Sigmoid colon (tissue), 7 donors: ENCODE measurements around the gene SFXN5. TPM values are rescaled to one million over a fixed set of nuclear protein-coding genes. Genes with fewer than 3 reads are reported as not detected.

Experiments
- DNase-seq: peaks from one replicate; pipeline ENCODE4 v3.0.0-alpha.2; 2019
- H3K27ac ChIP-seq, 4 donors: fragments of 200-600 bp; sonication (generic); one replicate each; pipeline ENCODE4 v1.5.1; 2016 to 2019; ENCODE audit warnings: mild to moderate bottlenecking in 1 of 4
- H3K27me3 ChIP-seq, 3 donors: fragments of 200-600 bp; sonication (generic); one replicate each; pipeline ENCODE4 v1.5.1; 2019; ENCODE audit warnings: mild to moderate bottlenecking in 1 of 3
- H3K36me3 ChIP-seq, 4 donors: fragments of 200-600 bp; sonication (generic); one replicate each; pipeline ENCODE4 v1.5.1; 2016 to 2019
- H3K4me1 ChIP-seq, 4 donors: fragments of 200-600 bp; sonication (generic); one replicate each; pipeline ENCODE4 v1.5.1; 2017 to 2019
- H3K4me3 ChIP-seq, 4 donors: fragments of 200-600 bp; sonication (generic); one replicate each; pipeline ENCODE4 v1.5.1; 2017 to 2019; ENCODE audit warnings: mild to moderate bottlenecking in 2 of 4, moderate library complexity in 1 of 4
- H3K9me3 ChIP-seq, 4 donors: fragments of 200-600 bp in 3 of 4; sonication (generic) in 3 of 4; one replicate each; pipeline versions ENCODE4 v1.5.1 to v1.6.1; 2013 to 2019
- EP300 ChIP-seq, 4 donors: sonication (generic); formaldehyde crosslinking; IDR thresholded peaks; one replicate each; pipeline ENCODE4 v1.6.1; 2017; ENCODE audit warnings: antibody characterized with exemption in 4 of 4
- POLR2A ChIP-seq, 2 donors: fragments of 450-650 bp; IDR thresholded peaks; one replicate each; pipeline ENCODE4 v1.6.1; 2016; ENCODE audit warnings: antibody characterized with exemption in 2 of 2, mild to moderate bottlenecking in 2 of 2, moderate library complexity in 2 of 2
- POLR2AphosphoS5 ChIP-seq, 4 donors: sonication (generic); formaldehyde crosslinking; IDR thresholded peaks; one replicate each; pipeline ENCODE4 v1.6.1; 2017; ENCODE audit warnings: antibody characterized with exemption in 4 of 4
- WGBS, 2 donors: extraction: QIAGEN DNeasy Blood & Tissue Kit; methylation state at CpG; one replicate each; pipeline ENCODE4 v1.1.7; 2013; 5-methylcytosine and 5-hydroxymethylcytosine counted together
- intact Hi-C: fragments of 100-400 bp; cut with DNase I; formaldehyde crosslinking; loops from one replicate; pipeline ENCODE4 v1.15.1; 2023
- polyA plus RNA-seq, 3 donors: library from polyadenylated mRNA; stranded (reverse); fragments of 200-250 nt; gene quantifications; one replicate each; pipeline ENCODE4 v1.2.3, GENCODE V29; 2013
- total RNA-seq, 4 donors: library from RNA; depleted of rRNA; stranded (reverse); fragments of >200 nt; gene quantifications; one replicate each; pipeline ENCODE4 v1.1.0, GENCODE V29; 2016
- TF ChIP-seq, protein P1 (sequence below), 4 experiments: fragments of 450-650 bp in 3 of 4; fragments of 200-600 bp in 1 of 4; IDR thresholded peaks; one replicate each; pipeline ENCODE4 v1.5.1; 2016 to 2019; ENCODE audit warnings: antibody characterized with exemption in 4 of 4, mild to moderate bottlenecking in 3 of 4, moderate library complexity in 2 of 4
- donor health status: healthy with polysubstance abuse.
- donor health status: Bipolar disorder and iron deficiency.
- donor health status: healthy.

The SFXN5 gene
- total and polyA plus RNA-seq, 7 donors, result 5.4 to 27.1 (median 11.1) TPM

- intact Hi-C loops, result no loop called here
- TF ChIP-seq, protein P1, sequence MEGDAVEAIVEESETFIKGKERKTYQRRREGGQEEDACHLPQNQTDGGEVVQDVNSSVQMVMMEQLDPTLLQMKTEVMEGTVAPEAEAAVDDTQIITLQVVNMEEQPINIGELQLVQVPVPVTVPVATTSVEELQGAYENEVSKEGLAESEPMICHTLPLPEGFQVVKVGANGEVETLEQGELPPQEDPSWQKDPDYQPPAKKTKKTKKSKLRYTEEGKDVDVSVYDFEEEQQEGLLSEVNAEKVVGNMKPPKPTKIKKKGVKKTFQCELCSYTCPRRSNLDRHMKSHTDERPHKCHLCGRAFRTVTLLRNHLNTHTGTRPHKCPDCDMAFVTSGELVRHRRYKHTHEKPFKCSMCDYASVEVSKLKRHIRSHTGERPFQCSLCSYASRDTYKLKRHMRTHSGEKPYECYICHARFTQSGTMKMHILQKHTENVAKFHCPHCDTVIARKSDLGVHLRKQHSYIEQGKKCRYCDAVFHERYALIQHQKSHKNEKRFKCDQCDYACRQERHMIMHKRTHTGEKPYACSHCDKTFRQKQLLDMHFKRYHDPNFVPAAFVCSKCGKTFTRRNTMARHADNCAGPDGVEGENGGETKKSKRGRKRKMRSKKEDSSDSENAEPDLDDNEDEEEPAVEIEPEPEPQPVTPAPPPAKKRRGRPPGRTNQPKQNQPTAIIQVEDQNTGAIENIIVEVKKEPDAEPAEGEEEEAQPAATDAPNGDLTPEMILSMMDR (IDR thresholded peaks at IDR 0.05), result no peak
- TF ChIP-seq POLR2A (IDR thresholded peaks at IDR 0.05) (no peak), POLR2AphosphoS5 (IDR thresholded peaks at IDR 0.05) (no peak), EP300 (IDR thresholded peaks at IDR 0.05) (no peak)
- DNase-seq, result peak; percentile 55
- H3K27me3 ChIP-seq, result peaks cover 73 to 100% (median 99%) of the 10 kb centered on the region in 3 donors
- peak overlapping the region in 3 of 4 donors; percentile 28 to 44 (median 41) for H3K4me3 ChIP-seq
- H3K36me3 ChIP-seq, result no peaks in the 10 kb centered on the region
- peaks cover 3 to 58% (median 51%) of the 10 kb centered on the region in 4 donors for H3K4me1 ChIP-seq
- H3K9me3 ChIP-seq, result no peaks in the 10 kb centered on the region
- 1% methylated on average over 89 of the region's 89 CpGs for whole genome bisulfite sequencing, 2 donors
- H3K27ac ChIP-seq, result no peak overlapping the region
Measured at GRCh38 chr2:72917877-72918553, 153.5 kb downstream of the SFXN5 start.

GRCh38 chr2:72917138-72917876 is 154.2 kb downstream of the SFXN5 start, which contains the start of gene EMX1:
Gene EMX1 (plus strand): TSS chr2:72917519. CDS start chr2:72917853, 334 bp downstream.
- no peaks in the 10 kb centered on the region for H3K9me3 ChIP-seq
- TF ChIP-seq POLR2A (IDR thresholded peaks at IDR 0.05) (no peak), EP300 (IDR thresholded peaks at IDR 0.05) (no peak), POLR2AphosphoS5 (IDR thresholded peaks at IDR 0.05) (no peak)
- TF ChIP-seq, protein P1 (IDR thresholded peaks at IDR 0.05), result no peak
- H3K27ac ChIP-seq, result no peak within 1 kb of the TSS
- WGBS, 2 donors, result 1% methylated on average over 82 of the region's 82 CpGs
- H3K4me1 ChIP-seq, result peaks cover 3 to 58% (median 51%) of the 10 kb centered on the region in 4 donors
- no peak for DNase-seq
- peaks cover 73 to 100% (median 95%) of the 10 kb centered on the region in 3 donors for H3K27me3 ChIP-seq
- H3K36me3 ChIP-seq, result no peaks in the 10 kb centered on the region
- intact Hi-C loops, result no loop called here
- H3K4me3 ChIP-seq, result peak within 1 kb of the TSS; percentile 5 to 44 (median 34)

GRCh38 chr2:72916743-72917137 is 154.8 kb downstream of the SFXN5 start:
- WGBS, 2 donors, result 2% methylated on average over 29 of the region's 29 CpGs
- H3K4me1 ChIP-seq, result peaks cover 3 to 58% (median 51%) of the 10 kb centered on the region in 4 donors
- peak overlapping the region; percentile 5 to 44 (median 34) for H3K4me3 ChIP-seq
- TF ChIP-seq POLR2AphosphoS5 (IDR thresholded peaks at IDR 0.05), result no peak
- TF ChIP-seq, protein P1 (IDR thresholded peaks at IDR 0.05), result no peak
- no peak for TF ChIP-seq POLR2A (IDR thresholded peaks at IDR 0.05)
- no peak for TF ChIP-seq EP300 (IDR thresholded peaks at IDR 0.05)
- intact Hi-C loops, result no loop called here
- no peaks in the 10 kb centered on the region for H3K36me3 ChIP-seq
- H3K27me3 ChIP-seq, result peaks cover 73 to 100% (median 92%) of the 10 kb centered on the region in 3 donors
- no peaks in the 10 kb centered on the region for H3K9me3 ChIP-seq
- no peak overlapping the region for H3K27ac ChIP-seq
- DNase-seq, result peak; percentile 61

DNA sequence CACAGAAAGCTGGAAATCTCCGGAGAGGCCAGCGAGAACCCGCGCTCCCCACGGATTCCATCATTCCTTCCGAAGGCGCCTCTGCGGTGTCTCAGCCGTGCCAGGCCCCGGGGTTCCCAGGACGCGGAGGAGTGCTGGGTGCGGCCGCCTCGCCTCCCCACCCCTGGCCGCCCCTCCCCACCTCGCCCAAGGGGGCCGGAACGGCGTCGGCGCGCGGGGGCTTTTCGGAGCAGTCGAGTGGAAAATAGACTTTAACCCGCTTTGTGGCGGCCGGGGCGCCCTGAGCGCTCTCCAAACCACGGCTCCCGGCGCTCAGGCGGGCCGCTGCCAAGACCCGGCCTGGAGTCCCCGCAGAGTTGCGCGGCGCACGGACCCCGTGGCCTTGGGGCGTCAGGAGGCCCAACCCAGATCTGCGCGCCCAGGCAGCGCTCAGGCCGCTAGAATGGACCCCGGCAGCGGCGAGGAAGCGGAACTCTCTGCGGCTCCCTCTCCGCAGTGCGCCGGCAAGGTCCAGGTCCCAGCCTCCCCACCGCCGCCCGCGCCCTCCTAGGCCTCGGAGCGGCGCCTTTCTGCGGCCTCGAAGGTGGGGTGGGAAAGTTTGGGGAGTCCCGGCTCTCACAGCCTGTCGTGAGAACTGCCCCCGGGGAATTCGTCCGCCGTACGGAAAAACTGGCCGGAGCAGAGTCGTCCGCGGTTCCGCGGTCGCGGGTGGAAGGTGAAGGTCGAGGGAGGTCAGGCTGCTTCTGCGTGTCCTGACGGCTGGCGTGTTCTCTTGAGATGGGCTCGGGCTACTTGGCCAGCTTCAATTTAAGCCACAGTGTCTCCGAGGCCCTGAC is 155.4 kb downstream of the SFXN5 start:
- Histone ChIP-seq H3K27me3 (peaks cover 69 to 100% (median 91%) of the 10 kb centered on the region in 3 donors), H3K36me3 (no peaks in the 10 kb centered on the region), H3K27ac (no peak overlapping the region), H3K4me3 (peak overlapping the region; percentile 6 to 44 (median 34)), H3K4me1 (peaks cover 3 to 58% (median 51%) of the 10 kb centered on the region in 4 donors), H3K9me3 (no peaks in the 10 kb centered on the region)
- intact Hi-C loops, result no loop called here
- DNase-seq, result peak; percentile 66
- WGBS, 2 donors, result 1 to 2% methylated on average over 86 of the region's 86 CpGs
- no peak for TF ChIP-seq POLR2A (IDR thresholded peaks at IDR 0.05)
